Measurements from ENCODE around the gene MYOM1. TPM values are rescaled to one million over a fixed set of nuclear protein-coding genes. Genes with fewer than 3 reads are reported as not detected.

Gene MYOM1
- total RNA-seq, 1 donor: 0.86 TPM

GRCh38 chr18:3179430-3180089 is 40.2 kb downstream of the MYOM1 start:
- TF ChIP-seq CTCF (IDR thresholded peaks at IDR 0.05; ENCODE audit: insufficient read depth, low read depth, low read length): no peak
- DNase-seq (ENCODE audit: low read depth): no peak

GRCh38 chr18:3177902-3178687 is 41.7 kb downstream of the MYOM1 start:
- no peak overlapping the region for H3K4me3 ChIP-seq (ENCODE audit: low read depth, low read length)
- TF ChIP-seq CTCF (IDR thresholded peaks at IDR 0.05; ENCODE audit: insufficient read depth, low read depth, low read length): no peak
- DNase-seq (ENCODE audit: low read depth): peak; percentile 4

More at GRCh38 chr18:3179430-3180089, 40.2 kb downstream of the MYOM1 start:
- no peak overlapping the region for H3K4me3 ChIP-seq (ENCODE audit: low read depth, low read length)

GRCh38 chr18:3175195-3175758 is 44.5 kb downstream of the MYOM1 start:
- H3K4me3 ChIP-seq (ENCODE audit: low read depth, low read length): no peak overlapping the region
- no peak for TF ChIP-seq CTCF (IDR thresholded peaks at IDR 0.05; ENCODE audit: insufficient read depth, low read depth, low read length)
- DNase-seq (ENCODE audit: low read depth): peak; percentile 18

- no peak for DNase-seq (ENCODE audit: low read depth)
- H3K4me3 ChIP-seq (ENCODE audit: low read depth, low read length): no peak overlapping the region
- TF ChIP-seq CTCF (IDR thresholded peaks at IDR 0.05; ENCODE audit: insufficient read depth, low read depth, low read length): no peak
Observed at GRCh38 chr18:3172097-3172496, 47.7 kb downstream of the MYOM1 start.

GRCh38 chr18:3171631-3172030 is 48.1 kb downstream of the MYOM1 start:
- no peak for TF ChIP-seq CTCF (IDR thresholded peaks at IDR 0.05; ENCODE audit: insufficient read depth, low read depth, low read length)
- no peak overlapping the region for H3K4me3 ChIP-seq (ENCODE audit: low read depth, low read length)
- peak; percentile 6 for DNase-seq (ENCODE audit: low read depth)

GRCh38 chr18:3170441-3171161 is 49.2 kb downstream of the MYOM1 start:
- DNase-seq (ENCODE audit: low read depth): no peak
- no peak overlapping the region for H3K4me3 ChIP-seq (ENCODE audit: low read depth, low read length)
- TF ChIP-seq CTCF (IDR thresholded peaks at IDR 0.05; ENCODE audit: insufficient read depth, low read depth, low read length): no peak

Data from fibroblast of villous mesenchyme (primary cell).